GM19238 (cell line): ENCODE results near the gene LY6G6F.
"Not testable (repeated sequence)": the region's sequence is repeated elsewhere in the genome, so short reads cannot be mapped to it uniquely, and the experiment has no call there.

Experiments used
- DNase-seq: peaks from one replicate; pipeline ENCODE4 v3.0.0; 2011; ENCODE audit warnings: low spot score; ENCODE audit not compliant: insufficient read length

Gene LY6G6F

DNA sequence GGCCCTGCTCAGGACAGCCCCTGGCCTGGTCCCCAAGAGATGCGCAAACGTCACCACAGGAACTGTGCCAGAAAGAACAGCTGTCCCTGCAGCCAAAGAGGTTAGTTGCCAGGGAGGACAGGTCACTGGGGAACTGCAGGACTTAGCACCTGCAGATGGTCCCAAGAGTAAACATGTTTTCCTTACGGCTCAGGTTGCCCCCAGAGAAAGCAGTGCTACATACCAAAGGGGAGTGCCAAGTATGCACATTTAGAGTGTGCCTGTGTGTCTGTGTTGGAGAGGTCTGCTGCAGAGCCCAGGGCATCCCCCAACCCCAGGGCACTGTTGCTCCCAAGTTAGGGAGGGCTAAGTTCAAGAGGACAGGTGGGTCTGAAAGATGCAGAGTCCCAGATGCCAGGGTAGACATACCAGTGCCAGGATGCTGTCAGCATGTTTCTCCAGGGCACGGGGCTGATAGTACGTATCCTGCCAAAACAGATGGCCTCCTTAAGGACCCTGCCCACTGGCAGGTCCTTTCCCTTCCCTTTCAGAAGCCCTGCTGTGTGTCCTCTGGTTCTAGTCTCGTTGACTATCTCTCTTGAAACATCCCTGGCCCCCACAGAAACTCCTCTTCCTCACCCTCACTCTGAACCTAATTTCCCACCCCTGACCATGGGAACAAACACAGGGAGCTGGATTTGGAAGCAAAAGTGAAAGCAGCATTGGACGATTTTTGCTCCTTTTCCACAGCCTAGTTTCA lies 4.8 kb upstream of the LY6G6F start:
- DNase-seq, result no peak

DNA sequence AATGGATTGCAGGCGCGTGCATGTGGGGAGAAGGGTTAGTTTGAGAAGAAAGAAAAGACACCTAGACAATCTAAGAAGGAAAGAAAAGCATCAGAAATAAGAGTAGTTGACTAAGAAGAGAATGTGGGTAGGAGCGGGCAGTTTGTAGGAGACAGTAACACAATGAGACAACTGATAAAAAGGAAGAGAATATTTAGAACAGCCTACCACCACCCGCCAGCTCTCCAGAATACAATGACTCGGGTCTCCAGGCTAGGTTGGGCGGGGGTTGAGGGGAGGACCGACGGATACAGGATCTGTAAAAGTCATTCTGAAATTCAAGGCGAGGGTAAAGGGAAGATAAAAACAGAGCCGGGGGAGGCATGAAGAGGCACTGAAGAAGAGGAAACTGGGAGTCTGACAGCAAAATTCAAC lies 4.3 kb upstream of the LY6G6F start:
- peak; percentile 36 for DNase-seq

GRCh38 chr6:31702819-31703716 lies 3.6 kb upstream of the LY6G6F start, which contains the start of gene ABHD16A:
ABHD16A (minus strand) TSS chr6:31703324; CDS start chr6:31703281, 43 bp downstream.
- DNase-seq, result peak; percentile 99

- DNase-seq, result no peak
These were observed 735 bp upstream of the LY6G6F start for GRCh38 chr6:31705931-31706330.

DNA sequence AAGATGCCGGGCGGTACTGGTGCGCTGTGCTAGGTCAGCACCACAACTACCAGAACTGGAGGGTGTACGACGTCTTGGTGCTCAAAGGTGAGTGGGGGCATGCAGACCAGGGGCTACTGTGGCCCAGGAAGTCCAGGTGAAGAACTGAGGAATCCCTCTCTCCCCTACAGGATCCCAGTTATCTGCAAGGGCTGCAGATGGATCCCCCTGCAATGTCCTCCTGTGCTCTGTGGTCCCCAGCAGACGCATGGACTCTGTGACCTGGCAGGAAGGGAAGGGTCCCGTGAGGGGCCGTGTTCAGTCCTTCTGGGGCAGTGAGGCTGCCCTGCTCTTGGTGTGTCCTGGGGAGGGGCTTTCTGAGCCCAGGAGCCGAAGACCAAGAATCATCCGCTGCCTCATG lies 1.0 kb downstream of the LY6G6F start:
- DNase-seq, result no peak

- DNase-seq, result no peak
These were observed 1.6 kb downstream of the LY6G6F start for GRCh38 chr6:31708224-31708623.

GRCh38 chr6:31709157-31709556 lies 2.5 kb downstream of the LY6G6F start:
- not testable (repeated sequence) for DNase-seq

GRCh38 chr6:31710523-31711219 lies 4.0 kb downstream of the LY6G6F start:
- no peak for DNase-seq

DNA sequence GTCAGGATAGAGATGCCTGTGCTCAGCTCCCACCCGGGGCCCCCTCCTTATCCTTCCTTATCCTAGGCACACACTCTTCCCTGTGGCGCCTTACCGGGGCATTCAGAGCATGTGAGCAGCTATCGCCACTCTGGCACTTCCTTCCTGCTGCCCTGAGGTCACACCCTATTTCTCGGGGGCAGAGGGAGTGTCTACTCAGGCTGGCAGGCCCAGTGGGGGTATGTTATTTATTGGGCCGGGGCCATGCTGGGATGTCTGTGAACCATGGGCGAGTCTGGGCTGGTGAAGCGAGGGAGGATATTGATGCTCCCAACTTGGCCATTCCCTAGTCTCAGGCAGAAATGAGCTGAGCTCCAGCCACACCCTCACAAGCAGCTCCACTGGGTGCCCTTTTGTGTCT lies 4.6 kb downstream of the LY6G6F start:
- DNase-seq, result no peak

- no peak for DNase-seq
These were observed 5.6 kb downstream of the LY6G6F start for GRCh38 chr6:31712296-31712695.

GRCh38 chr6:31713465-31713864 lies 6.8 kb downstream of the LY6G6F start:
- no peak for DNase-seq

GRCh38 chr6:31713991-31714684 lies 7.5 kb downstream of the LY6G6F start:
- no peak for DNase-seq

- no peak for DNase-seq
These were observed 8.6 kb downstream of the LY6G6F start, which contains the start of gene LY6G6D for GRCh38 chr6:31715022-31715958. LY6G6D (plus strand) TSS chr6:31715348; CDS start chr6:31715356, 8 bp downstream.

DNA sequence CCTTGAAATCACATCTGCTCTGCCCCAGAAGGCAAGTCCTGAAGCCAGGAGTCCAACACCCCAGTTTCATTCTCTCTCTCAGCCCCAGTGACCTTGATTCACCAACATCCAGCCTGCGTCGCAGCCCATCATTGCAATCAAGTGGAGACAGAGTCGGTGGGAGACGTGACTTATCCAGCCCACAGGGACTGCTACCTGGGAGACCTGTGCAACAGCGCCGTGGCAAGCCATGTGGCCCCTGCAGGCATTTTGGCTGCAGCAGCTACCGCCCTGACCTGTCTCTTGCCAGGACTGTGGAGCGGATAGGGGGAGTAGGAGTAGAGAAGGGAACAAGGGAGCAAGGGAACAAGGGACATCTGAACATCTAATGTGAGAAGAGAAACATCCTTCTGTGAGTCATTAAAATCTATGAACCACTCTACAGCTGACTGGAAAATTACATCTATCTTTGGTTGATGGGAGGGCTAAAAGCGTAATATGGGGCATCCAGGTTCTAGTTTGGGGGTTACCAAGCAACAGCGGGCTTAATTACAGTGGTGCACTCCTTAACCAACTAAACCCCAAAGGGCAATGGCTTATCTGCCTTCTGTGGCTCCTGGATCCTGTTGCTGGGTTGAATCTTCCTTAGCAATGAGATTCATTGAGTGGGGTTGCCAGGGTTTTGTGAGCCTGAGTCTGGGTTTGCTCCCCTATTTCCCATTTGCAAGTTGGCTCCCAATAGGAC lies 11.0 kb downstream of the LY6G6F start:
- DNase-seq, result no peak

GRCh38 chr6:31718265-31718664 lies 11.6 kb downstream of the LY6G6F start:
- no peak for DNase-seq

GRCh38 chr6:31719001-31719400 lies 12.3 kb downstream of the LY6G6F start:
- no peak for DNase-seq

DNA sequence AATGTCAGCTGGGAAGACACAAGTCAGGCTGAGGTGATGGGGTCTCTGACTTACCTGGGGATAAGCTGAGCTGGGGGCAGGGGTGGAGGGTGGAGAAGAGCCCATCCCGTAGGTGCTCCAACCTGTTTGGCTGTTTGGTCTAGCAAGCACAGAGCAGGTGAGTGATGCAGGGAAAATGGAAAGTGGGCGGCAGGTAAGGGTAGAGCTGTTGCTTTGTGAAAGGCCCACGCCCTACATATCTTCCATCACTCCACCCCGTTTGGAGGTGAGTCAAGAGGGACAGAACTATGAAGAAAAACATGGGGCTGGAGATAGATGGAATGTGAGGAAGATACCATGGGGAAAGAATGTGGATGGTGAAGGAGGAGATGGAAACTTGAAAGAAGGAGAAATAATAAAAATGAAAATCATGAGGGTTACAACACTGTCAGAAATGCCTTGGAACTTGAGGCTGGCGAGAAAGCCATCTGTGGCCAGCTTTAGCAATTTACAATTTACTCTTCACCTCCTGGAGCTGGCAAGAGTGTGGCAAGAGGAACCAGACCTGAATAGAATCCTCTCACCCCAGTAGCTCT lies 13.6 kb downstream of the LY6G6F start:
- no peak for DNase-seq

DNA sequence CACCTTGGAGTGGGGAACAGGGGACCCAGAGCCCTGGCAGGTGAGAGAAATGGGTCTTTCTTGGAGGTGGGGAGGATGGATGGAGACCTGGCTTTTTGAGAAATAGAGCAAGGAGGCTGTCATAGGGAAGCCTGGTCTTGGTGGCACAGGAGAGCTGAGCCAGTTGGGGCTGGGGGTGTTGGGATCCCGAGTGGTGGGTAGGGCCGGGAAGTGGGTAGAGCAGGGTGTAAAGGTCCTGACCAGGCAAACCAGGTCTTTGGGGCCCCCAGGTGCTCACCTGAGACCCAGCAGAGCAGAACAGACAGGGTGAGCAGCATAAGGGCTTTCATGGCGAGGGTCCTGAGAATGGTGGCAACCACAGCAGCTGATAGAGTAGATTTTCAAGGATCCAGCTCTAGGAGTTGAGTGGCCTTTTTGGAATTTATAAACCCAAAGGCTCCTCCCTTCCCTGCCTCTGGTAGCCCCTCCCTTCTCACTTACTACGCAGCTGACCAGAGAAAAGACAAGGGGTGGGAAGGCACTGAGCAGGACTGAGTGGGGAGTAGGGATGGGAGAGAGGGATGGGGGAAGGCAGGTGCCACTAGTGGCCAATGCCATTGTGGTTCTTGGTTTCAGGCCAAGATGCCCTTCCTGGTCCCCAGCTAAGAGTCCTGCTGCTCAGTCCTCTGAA lies 14.8 kb downstream of the LY6G6F start, which contains the start of gene LY6G6C:
Gene LY6G6C, minus strand, starts transcription at position 396 of the 670 bp plus-strand sequence. Its CDS starts 67 bp downstream, at position 329.
- DNase-seq, result no peak
